Uterus (tissue), 4 donors: ENCODE measurements around the gene AARSD1. TPM values are rescaled to one million over a fixed set of nuclear protein-coding genes. Genes with fewer than 3 reads are reported as not detected.
"Not testable (repeated sequence)": the region's sequence is repeated elsewhere in the genome, so short reads cannot be mapped to it uniquely, and the experiment has no call there.

Experiments used
- DNase-seq, 2 donors: peaks; one replicate each; pipeline ENCODE4 v3.0.0-alpha.2; 2019 to 2020
- H3K27ac ChIP-seq, 2 donors: fragments of 200-600 bp; sonication (generic); 1 replicate in 1 of 2; 2 replicates in 1 of 2; pipeline ENCODE4 v1.5.1; 2016 to 2018
- H3K27me3 ChIP-seq, 2 donors: fragments of 200-600 bp; sonication (generic); one replicate each; pipeline ENCODE4 v1.5.1; 2018 to 2019; ENCODE audit warnings: control low read depth in 1 of 2
- H3K36me3 ChIP-seq, 2 donors: fragments of 200-600 bp; sonication (generic); one replicate each; pipeline ENCODE4 v1.5.1; 2019; ENCODE audit warnings: control low read depth in 1 of 2
- H3K4me1 ChIP-seq, 2 donors: fragments of 200-600 bp; sonication (generic); one replicate each; pipeline ENCODE4 v1.5.1; 2018 to 2019; ENCODE audit warnings: control low read depth in 1 of 2
- H3K4me3 ChIP-seq, 2 donors: fragments of 200-600 bp; sonication (generic); 1 replicate in 1 of 2; 2 replicates in 1 of 2; pipeline ENCODE4 v1.5.1; 2018 to 2019; ENCODE audit warnings: mild to moderate bottlenecking in 1 of 2
- H3K9me3 ChIP-seq, 2 donors: fragments of 200-600 bp; sonication (generic); one replicate each; pipeline ENCODE4 v1.5.1; 2019; ENCODE audit warnings: control low read depth in 1 of 2
- POLR2A ChIP-seq, 2 donors: fragments of 450-650 bp; IDR thresholded peaks; one replicate each; pipeline ENCODE4 v1.6.1; 2016; ENCODE audit warnings: antibody characterized with exemption in 2 of 2, mild to moderate bottlenecking in 1 of 2, moderate library complexity in 1 of 2
- intact Hi-C: fragments of 100-400 bp; cut with DNase I; formaldehyde crosslinking; loops from one replicate; pipeline ENCODE4 v1.15.1; 2023; ENCODE audit warnings: low total_unique reads
- total RNA-seq, 4 donors: library from RNA; depleted of rRNA in 3 of 4; stranded (reverse); fragments of >200 nt in 3 of 4; gene quantifications; one replicate each; pipeline versions ENCODE4 v1.1.0 to v1.2.4, GENCODE V29; 2014 to 2023
- TF ChIP-seq, protein P1 (sequence below), 4 experiments: fragments of 200-600 bp in 2 of 4; fragments of 450-650 bp in 2 of 4; sonication (generic) in 2 of 4; IDR thresholded peaks; one replicate each; pipeline ENCODE4 v1.5.1; 2016 to 2019; ENCODE audit warnings: antibody characterized with exemption in 4 of 4, mild to moderate bottlenecking in 2 of 4, moderate library complexity in 1 of 4
- donor health status: DM: yes; HTN: yes; CAD: no.

The AARSD1 gene
- total RNA-seq, 4 donors from 2014 or later: 5.6 to 69.9 (median 32.6) TPM

- H3K9me3 ChIP-seq: no peaks in the 10 kb centered on the region
- intact Hi-C loops: loop anchor here (5.0 kb wide), 1 partner anchor 96 kb away; the partner anchor contains the start of gene AOC2
- H3K36me3 ChIP-seq: no peaks in the 10 kb centered on the region
- TF ChIP-seq, protein P1, sequence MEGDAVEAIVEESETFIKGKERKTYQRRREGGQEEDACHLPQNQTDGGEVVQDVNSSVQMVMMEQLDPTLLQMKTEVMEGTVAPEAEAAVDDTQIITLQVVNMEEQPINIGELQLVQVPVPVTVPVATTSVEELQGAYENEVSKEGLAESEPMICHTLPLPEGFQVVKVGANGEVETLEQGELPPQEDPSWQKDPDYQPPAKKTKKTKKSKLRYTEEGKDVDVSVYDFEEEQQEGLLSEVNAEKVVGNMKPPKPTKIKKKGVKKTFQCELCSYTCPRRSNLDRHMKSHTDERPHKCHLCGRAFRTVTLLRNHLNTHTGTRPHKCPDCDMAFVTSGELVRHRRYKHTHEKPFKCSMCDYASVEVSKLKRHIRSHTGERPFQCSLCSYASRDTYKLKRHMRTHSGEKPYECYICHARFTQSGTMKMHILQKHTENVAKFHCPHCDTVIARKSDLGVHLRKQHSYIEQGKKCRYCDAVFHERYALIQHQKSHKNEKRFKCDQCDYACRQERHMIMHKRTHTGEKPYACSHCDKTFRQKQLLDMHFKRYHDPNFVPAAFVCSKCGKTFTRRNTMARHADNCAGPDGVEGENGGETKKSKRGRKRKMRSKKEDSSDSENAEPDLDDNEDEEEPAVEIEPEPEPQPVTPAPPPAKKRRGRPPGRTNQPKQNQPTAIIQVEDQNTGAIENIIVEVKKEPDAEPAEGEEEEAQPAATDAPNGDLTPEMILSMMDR (IDR thresholded peaks at IDR 0.05): peak; percentile 58 to 71 (median 62)
- TF ChIP-seq POLR2A (IDR thresholded peaks at IDR 0.05): no peak
- no peak overlapping the region for H3K4me3 ChIP-seq
- H3K4me1 ChIP-seq: no peaks in the 10 kb centered on the region
- no peaks in the 10 kb centered on the region for H3K27me3 ChIP-seq
- H3K27ac ChIP-seq: no peak overlapping the region
- peak; percentile 29 to 47 for DNase-seq
Measured at GRCh38 chr17:42937712-42938596, 26.3 kb downstream of the AARSD1 start.

DNA sequence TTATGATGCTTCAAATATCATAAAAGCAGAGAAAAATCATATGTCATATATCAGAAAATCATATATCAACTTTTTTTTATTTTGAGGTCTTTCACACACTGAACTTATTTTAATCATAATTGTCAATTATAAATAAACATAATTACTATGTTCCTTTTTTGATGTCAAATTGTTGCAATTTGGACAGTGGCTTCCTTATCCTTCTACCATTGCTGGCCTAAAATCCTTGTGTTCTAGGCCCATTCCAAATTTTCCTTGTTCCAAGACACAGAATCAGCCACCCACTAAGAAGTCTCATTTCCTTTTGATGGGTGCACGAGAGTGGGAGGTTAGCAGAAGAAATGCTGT, 34.8 kb downstream of the AARSD1 start:
- H3K9me3 ChIP-seq: no peaks in the 10 kb centered on the region
- peak overlapping the region in 1 of 2 donors; percentile 76 for H3K27ac ChIP-seq
- TF ChIP-seq, protein P1 (IDR thresholded peaks at IDR 0.05): no peak
- TF ChIP-seq POLR2A (IDR thresholded peaks at IDR 0.05): no peak
- no peaks in the 10 kb centered on the region for H3K36me3 ChIP-seq
- H3K27me3 ChIP-seq: no peaks in the 10 kb centered on the region
- H3K4me1 ChIP-seq: peaks cover 0 to 3% of the 10 kb centered on the region in 2 donors
- intact Hi-C loops: no loop called here
- DNase-seq: no peak
- no peak overlapping the region for H3K4me3 ChIP-seq

GRCh38 chr17:42928714-42929496, 35.3 kb downstream of the AARSD1 start:
- TF ChIP-seq POLR2A (IDR thresholded peaks at IDR 0.05): no peak
- TF ChIP-seq, protein P1 (IDR thresholded peaks at IDR 0.05): peak; percentile 50 to 76 (median 64)
- Histone ChIP-seq H3K27me3 (no peaks in the 10 kb centered on the region), H3K36me3 (no peaks in the 10 kb centered on the region), H3K4me3 (no peak overlapping the region), H3K9me3 (no peaks in the 10 kb centered on the region), H3K4me1 (peaks cover 0 to 3% of the 10 kb centered on the region in 2 donors), H3K27ac (peak overlapping the region; percentile 74 to 76)
- intact Hi-C loops: no loop called here
- peak; percentile 31 to 52 for DNase-seq

DNA sequence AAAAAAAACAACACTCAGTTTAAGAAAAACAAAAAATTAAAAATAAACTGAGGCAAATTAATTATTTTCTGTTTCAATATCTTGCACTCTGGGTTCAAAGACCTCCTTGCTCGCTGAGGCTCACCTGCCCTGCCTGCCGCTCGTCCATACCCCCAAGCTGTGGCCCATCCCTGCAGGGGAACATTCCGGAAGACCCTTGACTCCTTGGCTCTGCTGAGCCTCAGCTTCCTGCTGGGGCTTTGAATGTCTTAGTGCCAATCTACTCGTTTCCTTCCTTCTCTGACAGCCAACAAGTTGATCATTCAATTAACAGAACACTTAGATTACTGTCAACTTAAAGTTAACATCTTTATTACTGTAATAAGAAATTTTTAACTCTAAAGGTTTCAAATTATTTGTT, 39.4 kb downstream of the AARSD1 start:
- peak overlapping the region in 1 of 2 donors; percentile 3 for H3K27ac ChIP-seq
- intact Hi-C loops: no loop called here
- peaks cover 0 to 3% of the 10 kb centered on the region in 2 donors for H3K4me1 ChIP-seq
- no peaks in the 10 kb centered on the region for H3K36me3 ChIP-seq
- no peak overlapping the region for H3K4me3 ChIP-seq
- H3K27me3 ChIP-seq: no peaks in the 10 kb centered on the region
- TF ChIP-seq, protein P1 (IDR thresholded peaks at IDR 0.05): no peak
- no peak for TF ChIP-seq POLR2A (IDR thresholded peaks at IDR 0.05)
- H3K9me3 ChIP-seq: no peaks in the 10 kb centered on the region
- DNase-seq: no peak

DNA sequence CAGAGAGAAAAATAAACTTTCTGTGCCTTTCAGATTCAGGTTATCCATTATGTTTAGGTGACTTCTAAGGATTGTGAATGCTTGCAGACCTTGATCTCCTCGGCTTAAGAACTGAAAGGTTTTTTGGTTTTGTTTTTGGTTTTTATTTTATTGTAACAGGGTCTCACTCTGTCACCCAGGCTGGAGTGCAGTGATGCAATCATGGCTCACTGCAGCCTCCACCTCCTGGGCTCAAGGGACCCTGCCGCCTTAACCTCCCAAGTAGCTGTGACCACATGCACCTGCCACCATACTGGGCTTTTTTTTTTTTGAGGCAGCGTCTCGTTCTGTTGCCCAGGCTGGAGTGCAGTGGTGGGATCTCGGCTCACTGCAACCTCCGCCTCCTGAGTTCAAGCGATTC, 40.8 kb downstream of the AARSD1 start:
- DNase-seq, H3K36me3 ChIP-seq, H3K4me1 ChIP-seq, intact Hi-C loops, H3K27me3 ChIP-seq, H3K4me3 ChIP-seq, H3K9me3 ChIP-seq: not testable (repeated sequence)
- H3K27ac ChIP-seq: peak overlapping the region in 1 of 2 donors; percentile 30
